Lung (tissue), 12 donors: Measurements from ENCODE around the gene NCOA1. TPM values are rescaled to one million over a fixed set of nuclear protein-coding genes. Genes with fewer than 3 reads are reported as not detected.

Source experiments
- ATAC-seq: fragments of 200-7000 bp; cut with Tn5 transposase; one replicate; pipeline ENCODE4 v1.9.1; 2020; ENCODE audit warnings: moderate number of reproducible peaks; ENCODE audit not compliant: insufficient read depth, low FRiP score
- DNase-seq, 3 donors: peaks; one replicate each; pipeline ENCODE4 v3.0.0-alpha.2; 2013 to 2017
- H3K27ac ChIP-seq, 2 donors: one replicate each; pipeline ENCODE4 v1.5.1; 2013; ENCODE audit warnings: mild to moderate bottlenecking in 2 of 2, moderate library complexity in 2 of 2, control low read depth in 1 of 2, inconsistent platforms in 1 of 2, low read depth in 1 of 2, low read length in 1 of 2
- H3K27me3 ChIP-seq, 3 donors: one replicate each; pipeline ENCODE4 v1.5.1; 2013; ENCODE audit warnings: low read length in 2 of 3; ENCODE audit not compliant: control insufficient read depth in 3 of 3, insufficient read depth in 3 of 3
- H3K36me3 ChIP-seq, 4 donors: one replicate each; pipeline ENCODE4 v1.5.1; 2013; ENCODE audit warnings: low read length in 4 of 4, mild to moderate bottlenecking in 1 of 4, moderate library complexity in 1 of 4; ENCODE audit not compliant: control insufficient read depth in 4 of 4, insufficient read depth in 4 of 4
- H3K4me1 ChIP-seq, 5 donors: one replicate each; pipeline ENCODE4 v1.5.1; 2013; ENCODE audit warnings: low read length in 5 of 5, mild to moderate bottlenecking in 2 of 5, moderate library complexity in 1 of 5; ENCODE audit not compliant: control insufficient read depth in 5 of 5, insufficient read depth in 5 of 5
- H3K4me3 ChIP-seq: one replicate; pipeline ENCODE4 v1.5.1; 2013; ENCODE audit warnings: mild to moderate bottlenecking, control low read depth, moderate library complexity
- H3K9ac ChIP-seq, 2 donors: one replicate each; pipeline ENCODE4 v1.5.1; 2013; ENCODE audit warnings: low read length in 2 of 2, control low read depth in 1 of 2; ENCODE audit not compliant: insufficient read depth in 1 of 2
- H3K9me3 ChIP-seq, 4 donors: one replicate each; pipeline ENCODE4 v1.5.1; 2013; ENCODE audit warnings: low read length in 3 of 4, mild to moderate bottlenecking in 1 of 4, moderate library complexity in 1 of 4; ENCODE audit not compliant: control insufficient read depth in 4 of 4, insufficient read depth in 3 of 4
- CTCF ChIP-seq: IDR thresholded peaks from 2 replicates; pipeline ENCODE4 v1.5.1; 2012; ENCODE audit warnings: mild to moderate bottlenecking; ENCODE audit errors: control extremely low read depth, extremely low read depth
- WGBS, 2 donors: extraction: QIAGEN DNeasy Blood & Tissue Kit; methylation state at CpG; one replicate each; pipeline ENCODE4 v1.1.7; 2013; 5-methylcytosine and 5-hydroxymethylcytosine counted together
- polyA plus RNA-seq, 2 donors: library from polyadenylated mRNA; stranded (reverse); fragments of 200-250 nt; gene quantifications; one replicate each; pipeline ENCODE4 v1.2.1, GENCODE V29; 2013
- total RNA-seq, 2 donors: library from RNA; depleted of rRNA in 1 of 2; stranded (reverse); fragments of >200 nt in 1 of 2; gene quantifications; one replicate each; pipeline ENCODE4 v1.2.1, GENCODE V29; 2014 to 2021
- donor health status: control.
- donor health status: control.
- donor health status: Bipolar disorder and iron deficiency.
- donor health status: healthy.
- donor health status: DM: yes; HTN: yes; CAD: no.

The NCOA1 gene
- total and polyA plus RNA-seq, 4 donors = 8.3 to 123 (median 27.3) TPM

GRCh38 chr2:24490181-24490689 is 819 bp upstream of the NCOA1 start:
- Histone ChIP-seq H3K4me1 (peaks cover 2 to 29% (median 17%) of the 10 kb centered on the region in 5 donors), H3K27ac (peak overlapping the region; percentile 83 to 97), H3K27me3 (no peaks in the 10 kb centered on the region), H3K4me3 (no peak overlapping the region), H3K9ac (peak overlapping the region; percentile 1 to 14), H3K36me3 (no peaks in the 10 kb centered on the region), H3K9me3 (no peaks in the 10 kb centered on the region)
- WGBS, 2 donors = 21 to 23% methylated on average over 12 of the region's 12 CpGs
- DNase-seq (peak in 2 of 3 donors; percentile 23 to 37), ATAC-seq (no peak)
- no peak for TF ChIP-seq CTCF

DNA sequence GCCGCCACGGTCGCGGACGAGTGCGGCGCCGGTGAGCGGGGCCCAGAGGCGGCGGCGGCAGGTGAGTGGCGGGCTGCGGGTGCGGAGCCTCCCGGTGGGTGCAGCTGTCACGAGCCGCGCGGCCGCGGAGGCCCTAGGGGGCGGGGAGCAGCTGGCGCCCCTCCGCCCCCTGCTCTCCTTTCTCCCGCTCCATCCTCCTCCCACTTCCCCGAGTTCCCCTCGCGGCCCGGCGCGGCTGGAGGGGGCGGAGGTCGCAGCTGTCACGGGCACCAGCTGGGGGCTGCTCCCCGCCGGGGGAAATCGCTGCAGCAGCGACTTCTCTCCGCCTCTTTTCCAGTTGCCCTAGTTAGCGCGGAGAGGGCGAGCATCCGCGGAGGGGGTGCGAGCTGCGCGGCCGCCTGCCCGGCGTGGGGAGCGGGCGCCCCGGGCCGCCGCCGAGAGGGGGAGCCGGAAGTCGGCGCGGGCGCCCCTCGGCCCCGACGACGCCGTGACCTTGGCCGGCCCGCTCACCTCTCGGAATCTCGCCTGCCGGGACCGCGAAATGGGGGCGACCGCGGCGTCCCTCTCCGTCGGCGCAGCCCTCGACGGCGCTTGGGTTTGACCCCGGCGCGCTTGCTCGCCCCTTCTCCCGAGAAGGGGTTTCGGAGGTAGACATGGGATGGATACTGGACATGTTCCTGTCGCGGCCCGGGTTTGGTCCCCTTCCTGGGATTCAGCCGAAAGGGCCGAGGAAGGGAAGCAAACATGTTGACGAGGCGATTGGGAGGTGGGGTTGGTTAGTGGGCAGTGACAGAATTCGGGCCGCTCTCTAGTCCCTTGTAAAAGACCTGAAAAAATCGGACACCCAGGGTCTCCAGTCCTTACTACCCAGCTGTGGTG is 727 bp downstream of the NCOA1 start:
- WGBS, 2 donors = 1 to 3% methylated on average over 51 to 100 of the region's 100 CpGs
- no peak for TF ChIP-seq CTCF
- Histone ChIP-seq H3K4me1 (peaks cover 2 to 29% (median 17%) of the 10 kb centered on the region in 5 donors), H3K27ac (peak overlapping the region; percentile 99 to 100), H3K27me3 (no peaks in the 10 kb centered on the region), H3K9me3 (no peaks in the 10 kb centered on the region), H3K36me3 (no peaks in the 10 kb centered on the region), H3K4me3 (peak overlapping the region; percentile 97), H3K9ac (peak overlapping the region in 1 of 2 donors; percentile 94)
- DNase-seq = peak; percentile 83 to 87 (median 85)
- peak; percentile 10 for ATAC-seq

- peak in 2 of 3 donors; percentile 56 to 65 for DNase-seq
- no peak for ATAC-seq
- Histone ChIP-seq H3K36me3 (no peaks in the 10 kb centered on the region), H3K27ac (peak overlapping the region; percentile 99 to 100), H3K9me3 (no peaks in the 10 kb centered on the region), H3K27me3 (no peaks in the 10 kb centered on the region), H3K4me1 (peaks cover 2 to 29% (median 17%) of the 10 kb centered on the region in 5 donors), H3K9ac (peak overlapping the region in 1 of 2 donors; percentile 94), H3K4me3 (peak overlapping the region; percentile 97)
- TF ChIP-seq CTCF = no peak
- WGBS, 2 donors = 20 to 31% methylated on average over 16 of the region's 16 CpGs
These were observed 1.6 kb downstream of the NCOA1 start for GRCh38 chr2:24492421-24493279.
